SK-N-SH (cell line): Measurements from ENCODE around the gene LPIN1.

Experiments
- EP300 ChIP-seq, 2 experiments: IDR thresholded peaks; 2 replicates each; pipeline versions ENCODE4 v1.4.0 to v1.6.1; 2012; ENCODE audit warnings: borderline replicate concordance in 1 of 2, low read depth in 1 of 2, low read length in 1 of 2
- EZH2phosphoT487 ChIP-seq: fragments of 200-600 bp; sonication (generic); IDR thresholded peaks from 2 replicates; pipeline ENCODE4 v1.6.1; 2017; ENCODE audit warnings: low read depth, mixed run types, mild to moderate bottlenecking, antibody characterized with exemption, moderate library complexity, borderline replicate concordance
- NFIC ChIP-seq: IDR thresholded peaks from 2 replicates; pipeline ENCODE4 v1.4.0; 2012; ENCODE audit warnings: borderline replicate concordance
- POLR2AphosphoS5 ChIP-seq: IDR thresholded peaks from 2 replicates; pipeline ENCODE4 v1.6.1; 2012; ENCODE audit warnings: low read depth, low read length
- RFX5 ChIP-seq: IDR thresholded peaks from 2 replicates; pipeline ENCODE4 v1.6.1; 2012; ENCODE audit warnings: mild to moderate bottlenecking, improper control_type of control experiment, low read length
- RXRA ChIP-seq: IDR thresholded peaks from 2 replicates; pipeline ENCODE4 v1.4.0; 2012; ENCODE audit warnings: low read depth, mild to moderate bottlenecking, borderline replicate concordance
- TAF1 ChIP-seq: IDR thresholded peaks from 2 replicates; pipeline ENCODE4 v1.6.1; 2012; ENCODE audit warnings: low read depth, mild to moderate bottlenecking, low read length, moderate library complexity, borderline replicate concordance
- TEAD4 ChIP-seq: IDR thresholded peaks from 2 replicates; pipeline ENCODE4 v1.4.0; 2012; ENCODE audit warnings: mild to moderate bottlenecking, borderline replicate concordance; ENCODE audit not compliant: insufficient read depth
- TF ChIP-seq, protein P1 (sequence below): fragments of 200-600 bp; sonication (generic); IDR thresholded peaks from 2 replicates; pipeline ENCODE4 v1.6.1; 2017; ENCODE audit warnings: antibody characterized with exemption, mild to moderate bottlenecking, moderate library complexity
- TF ChIP-seq, protein P2 (sequence below): IDR thresholded peaks from 2 replicates; pipeline ENCODE4 v1.6.1; 2012; ENCODE audit warnings: mild to moderate bottlenecking, low read depth, low read length, moderate library complexity

- TF ChIP-seq, protein P1, sequence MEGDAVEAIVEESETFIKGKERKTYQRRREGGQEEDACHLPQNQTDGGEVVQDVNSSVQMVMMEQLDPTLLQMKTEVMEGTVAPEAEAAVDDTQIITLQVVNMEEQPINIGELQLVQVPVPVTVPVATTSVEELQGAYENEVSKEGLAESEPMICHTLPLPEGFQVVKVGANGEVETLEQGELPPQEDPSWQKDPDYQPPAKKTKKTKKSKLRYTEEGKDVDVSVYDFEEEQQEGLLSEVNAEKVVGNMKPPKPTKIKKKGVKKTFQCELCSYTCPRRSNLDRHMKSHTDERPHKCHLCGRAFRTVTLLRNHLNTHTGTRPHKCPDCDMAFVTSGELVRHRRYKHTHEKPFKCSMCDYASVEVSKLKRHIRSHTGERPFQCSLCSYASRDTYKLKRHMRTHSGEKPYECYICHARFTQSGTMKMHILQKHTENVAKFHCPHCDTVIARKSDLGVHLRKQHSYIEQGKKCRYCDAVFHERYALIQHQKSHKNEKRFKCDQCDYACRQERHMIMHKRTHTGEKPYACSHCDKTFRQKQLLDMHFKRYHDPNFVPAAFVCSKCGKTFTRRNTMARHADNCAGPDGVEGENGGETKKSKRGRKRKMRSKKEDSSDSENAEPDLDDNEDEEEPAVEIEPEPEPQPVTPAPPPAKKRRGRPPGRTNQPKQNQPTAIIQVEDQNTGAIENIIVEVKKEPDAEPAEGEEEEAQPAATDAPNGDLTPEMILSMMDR: no peak
- TF ChIP-seq RXRA: peak; percentile 42; the same call in 1 of the 2 replicates
- TF ChIP-seq, protein P2, sequence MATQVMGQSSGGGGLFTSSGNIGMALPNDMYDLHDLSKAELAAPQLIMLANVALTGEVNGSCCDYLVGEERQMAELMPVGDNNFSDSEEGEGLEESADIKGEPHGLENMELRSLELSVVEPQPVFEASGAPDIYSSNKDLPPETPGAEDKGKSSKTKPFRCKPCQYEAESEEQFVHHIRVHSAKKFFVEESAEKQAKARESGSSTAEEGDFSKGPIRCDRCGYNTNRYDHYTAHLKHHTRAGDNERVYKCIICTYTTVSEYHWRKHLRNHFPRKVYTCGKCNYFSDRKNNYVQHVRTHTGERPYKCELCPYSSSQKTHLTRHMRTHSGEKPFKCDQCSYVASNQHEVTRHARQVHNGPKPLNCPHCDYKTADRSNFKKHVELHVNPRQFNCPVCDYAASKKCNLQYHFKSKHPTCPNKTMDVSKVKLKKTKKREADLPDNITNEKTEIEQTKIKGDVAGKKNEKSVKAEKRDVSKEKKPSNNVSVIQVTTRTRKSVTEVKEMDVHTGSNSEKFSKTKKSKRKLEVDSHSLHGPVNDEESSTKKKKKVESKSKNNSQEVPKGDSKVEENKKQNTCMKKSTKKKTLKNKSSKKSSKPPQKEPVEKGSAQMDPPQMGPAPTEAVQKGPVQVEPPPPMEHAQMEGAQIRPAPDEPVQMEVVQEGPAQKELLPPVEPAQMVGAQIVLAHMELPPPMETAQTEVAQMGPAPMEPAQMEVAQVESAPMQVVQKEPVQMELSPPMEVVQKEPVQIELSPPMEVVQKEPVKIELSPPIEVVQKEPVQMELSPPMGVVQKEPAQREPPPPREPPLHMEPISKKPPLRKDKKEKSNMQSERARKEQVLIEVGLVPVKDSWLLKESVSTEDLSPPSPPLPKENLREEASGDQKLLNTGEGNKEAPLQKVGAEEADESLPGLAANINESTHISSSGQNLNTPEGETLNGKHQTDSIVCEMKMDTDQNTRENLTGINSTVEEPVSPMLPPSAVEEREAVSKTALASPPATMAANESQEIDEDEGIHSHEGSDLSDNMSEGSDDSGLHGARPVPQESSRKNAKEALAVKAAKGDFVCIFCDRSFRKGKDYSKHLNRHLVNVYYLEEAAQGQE: no peak
- TF ChIP-seq EP300 (IDR thresholded peaks at IDR 0.05; ENCODE audit: borderline replicate concordance in 1 of 2, low read depth in 1 of 2, low read length in 1 of 2): no peak
- TF ChIP-seq POLR2AphosphoS5: peak; percentile 33; the same call in 1 of the 2 replicates
- TF ChIP-seq RFX5: no peak
- TF ChIP-seq EZH2phosphoT487: no peak
- TF ChIP-seq TAF1: no peak
- 0 out of 2 replicates have a peak, but pooled peaks have one; percentile 16 for TF ChIP-seq TEAD4
- peak; percentile 56 for TF ChIP-seq NFIC
Observed at GRCh38 chr2:11710210-11710609, 36.2 kb upstream of the LPIN1 start.
